Mesenchymal stem cell (in vitro differentiated cells and primary cell): ENCODE measurements around the gene MAGIX.

Source experiments
- DNase-seq: peaks from one replicate; pipeline ENCODE4 v3.0.0-alpha.2; 2013
- H2AFZ ChIP-seq: one replicate; pipeline ENCODE4 v1.6.1; 2013; ENCODE audit warnings: low read depth, mild to moderate bottlenecking, control low read depth, inconsistent platforms, low read length, moderate library complexity
- H2AK5ac ChIP-seq: 2 replicates; pipeline ENCODE4 v1.6.1; 2013; ENCODE audit warnings: low read length, moderate library complexity, mild to moderate bottlenecking, inconsistent platforms; ENCODE audit not compliant: severe bottlenecking
- H2BK120ac ChIP-seq: one replicate; pipeline ENCODE4 v1.6.1; 2013; ENCODE audit warnings: low read depth, mild to moderate bottlenecking, inconsistent platforms, low read length, moderate library complexity
- H2BK12ac ChIP-seq, 2 experiments: one replicate each; pipeline ENCODE4 v1.6.1; 2013; ENCODE audit warnings: inconsistent platforms in 2 of 2, low read length in 2 of 2, mild to moderate bottlenecking in 2 of 2, moderate library complexity in 2 of 2, control low read depth in 1 of 2
- H2BK15ac ChIP-seq: one replicate; pipeline ENCODE4 v1.6.1; 2013; ENCODE audit warnings: mild to moderate bottlenecking, low read depth, inconsistent platforms; ENCODE audit not compliant: poor library complexity, severe bottlenecking
- H2BK5ac ChIP-seq: 2 replicates; pipeline ENCODE4 v1.6.1; 2013; ENCODE audit warnings: low read depth, mild to moderate bottlenecking, low read length, control low read depth, inconsistent platforms; ENCODE audit not compliant: poor library complexity, severe bottlenecking
- H3K14ac ChIP-seq, 2 experiments: one replicate each; pipeline ENCODE4 v1.6.1; 2013; ENCODE audit warnings: inconsistent platforms in 2 of 2, low read length in 2 of 2, control low read depth in 1 of 2, mild to moderate bottlenecking in 1 of 2, moderate library complexity in 1 of 2
- H3K18ac ChIP-seq, 2 experiments: one replicate each; pipeline ENCODE4 v1.6.1; 2013; ENCODE audit warnings: inconsistent platforms in 2 of 2, low read length in 2 of 2, control low read depth in 1 of 2, low read depth in 1 of 2, mild to moderate bottlenecking in 1 of 2
- H3K23ac ChIP-seq, 2 experiments: one replicate each; pipeline ENCODE4 v1.6.1; 2013; ENCODE audit warnings: inconsistent platforms in 2 of 2, low read length in 2 of 2, mild to moderate bottlenecking in 2 of 2, moderate library complexity in 2 of 2, control low read depth in 1 of 2
- H3K27ac ChIP-seq: 2 replicates; pipeline ENCODE4 v1.5.1; 2013; ENCODE audit warnings: mild to moderate bottlenecking, moderate library complexity, low read length, control low read depth, inconsistent platforms; ENCODE audit not compliant: poor library complexity, severe bottlenecking
- H3K27me3 ChIP-seq, 2 experiments: 2 replicates each; pipeline versions ENCODE4 v1.6.1 to v1.7.0; 2013; ENCODE audit warnings: low read length in 2 of 2, mild to moderate bottlenecking in 2 of 2, moderate library complexity in 2 of 2, control low read depth in 1 of 2, inconsistent platforms in 1 of 2; ENCODE audit not compliant: control insufficient read depth in 1 of 2, insufficient read depth in 1 of 2
- H3K36me3 ChIP-seq, 2 experiments: 2 replicates each; pipeline versions ENCODE4 v1.6.1 to v1.7.0; 2013; ENCODE audit warnings: low read length in 2 of 2, control low read depth in 1 of 2, inconsistent platforms in 1 of 2, low read depth in 1 of 2, mild to moderate bottlenecking in 1 of 2; ENCODE audit not compliant: insufficient read depth in 2 of 2, control insufficient read depth in 1 of 2
- H3K4ac ChIP-seq, 2 experiments: one replicate each; pipeline ENCODE4 v1.6.1; 2013; ENCODE audit warnings: inconsistent platforms in 2 of 2, low read length in 2 of 2, mild to moderate bottlenecking in 2 of 2, moderate library complexity in 2 of 2, control low read depth in 1 of 2, low read depth in 1 of 2
- H3K4me1 ChIP-seq: 2 replicates; pipeline ENCODE4 v1.6.1; 2013; ENCODE audit warnings: low read depth, low read length, control low read depth; ENCODE audit not compliant: control insufficient read depth, insufficient read depth
- H3K4me2 ChIP-seq: 2 replicates; pipeline ENCODE4 v1.6.1; 2013; ENCODE audit warnings: low read length, mild to moderate bottlenecking, inconsistent platforms; ENCODE audit not compliant: poor library complexity, severe bottlenecking
- H3K4me3 ChIP-seq, 2 experiments: 2 replicates each; pipeline versions ENCODE4 v1.5.1 to v1.7.0; 2013; ENCODE audit warnings: low read length in 2 of 2, mild to moderate bottlenecking in 2 of 2, control low read depth in 1 of 2, low read depth in 1 of 2; ENCODE audit not compliant: insufficient read depth in 1 of 2
- H3K79me1 ChIP-seq: replicated peaks from 2 replicates; pipeline ENCODE4 v1.6.1; 2013; ENCODE audit warnings: mild to moderate bottlenecking, control low read depth, low read length, inconsistent platforms; ENCODE audit not compliant: poor library complexity, severe bottlenecking
- H3K9ac ChIP-seq: 2 replicates; pipeline ENCODE4 v1.7.0; 2013; ENCODE audit warnings: mild to moderate bottlenecking, low read length, moderate library complexity
- H3K9me3 ChIP-seq: 2 replicates; pipeline ENCODE4 v1.7.0; 2013; ENCODE audit warnings: mild to moderate bottlenecking, low read length; ENCODE audit not compliant: control insufficient read depth
- H4K8ac ChIP-seq: one replicate; pipeline ENCODE4 v1.6.1; 2013; ENCODE audit warnings: inconsistent platforms, mild to moderate bottlenecking, low read length, moderate library complexity
- H4K91ac ChIP-seq: one replicate; pipeline ENCODE4 v1.6.1; 2013; ENCODE audit warnings: mild to moderate bottlenecking, low read length, inconsistent platforms
- WGBS: methylation state at CpG from one replicate; pipeline ENCODE4 v1.1.7; 2013; ENCODE audit warnings: mixed read lengths; 5-methylcytosine and 5-hydroxymethylcytosine counted together

The MAGIX gene

DNA sequence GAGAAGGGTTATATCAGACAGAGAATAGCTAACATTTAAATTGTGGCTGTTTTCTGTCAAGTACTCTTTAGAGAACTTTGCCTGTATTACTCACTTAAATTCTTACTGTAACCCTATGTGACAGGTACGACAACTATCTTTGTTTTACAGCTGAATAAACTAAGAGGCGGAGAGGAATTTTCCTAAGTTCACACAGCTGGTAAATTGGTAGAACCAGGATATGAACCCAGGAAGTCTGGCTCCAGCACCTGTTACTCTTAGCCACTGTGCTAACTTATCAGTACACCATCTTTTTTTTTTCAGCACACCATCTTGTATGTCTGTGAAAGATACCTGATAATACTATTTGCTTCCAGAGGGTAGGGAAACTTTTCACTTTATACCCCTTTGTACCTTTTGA lies 39.5 kb downstream of the MAGIX start:
- Histone ChIP-seq H3K36me3 (no peaks in the 10 kb centered on the region), H2BK120ac (no peak overlapping the region), H2AFZ (no peak overlapping the region), H3K14ac (no peak overlapping the region), H2BK5ac (no peak overlapping the region), H4K8ac (no peak overlapping the region), H3K23ac (no peak overlapping the region), H3K27me3 (peaks cover 19 to 52% of the 10 kb centered on the region in 2 experiments), H3K9ac (no peak overlapping the region), H3K4ac (no peak overlapping the region), H3K4me1 (peaks cover 5% of the 10 kb centered on the region), H3K18ac (no peak overlapping the region), H2AK5ac (no peak overlapping the region), H2BK15ac (no peak overlapping the region), H4K91ac (no peak overlapping the region), H3K4me3 (no peak overlapping the region), H3K79me1 (no peaks in the 10 kb centered on the region), H2BK12ac (no peak overlapping the region), H3K4me2 (no peak overlapping the region), H3K27ac (no peak overlapping the region), H3K9me3 (no peaks in the 10 kb centered on the region)
- DNase-seq: no peak
- WGBS: 100% methylated on average over 2 of the region's 2 CpGs

DNA sequence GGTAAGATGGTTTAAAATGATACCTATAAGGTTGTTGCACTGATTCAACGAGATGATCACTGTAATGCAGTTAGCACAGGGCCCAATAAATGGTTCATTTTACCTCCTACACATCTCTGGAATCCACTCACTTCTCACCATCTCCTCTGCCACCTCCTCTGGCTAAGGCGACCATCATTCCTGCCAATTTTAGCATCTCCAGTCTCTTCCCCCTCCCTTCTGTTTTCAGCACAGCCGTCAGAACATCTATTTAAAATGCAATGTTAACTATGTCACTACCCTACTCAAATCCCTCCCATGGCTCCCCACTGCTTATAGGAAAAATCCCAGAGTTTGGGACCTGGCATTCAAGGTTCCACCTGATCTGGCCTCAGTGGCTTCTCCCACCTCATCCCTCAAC lies 41.0 kb downstream of the MAGIX start:
- H3K36me3 ChIP-seq: no peaks in the 10 kb centered on the region
- no peak overlapping the region for H3K14ac ChIP-seq
- H4K8ac ChIP-seq: no peak overlapping the region
- H2AK5ac ChIP-seq: no peak overlapping the region
- H3K27ac ChIP-seq: no peak overlapping the region
- no peak overlapping the region for H3K4me2 ChIP-seq
- no peak overlapping the region for H3K23ac ChIP-seq
- H3K4ac ChIP-seq: no peak overlapping the region
- no peak overlapping the region for H2BK120ac ChIP-seq
- no peaks in the 10 kb centered on the region for H3K9me3 ChIP-seq
- H2BK5ac ChIP-seq: no peak overlapping the region
- no peak overlapping the region for H3K18ac ChIP-seq
- H2AFZ ChIP-seq: no peak overlapping the region
- no peak overlapping the region for H4K91ac ChIP-seq
- no peaks in the 10 kb centered on the region for H3K79me1 ChIP-seq
- no peak overlapping the region for H3K4me3 ChIP-seq
- peaks cover 5% of the 10 kb centered on the region for H3K4me1 ChIP-seq
- no peak overlapping the region for H2BK12ac ChIP-seq
- H3K9ac ChIP-seq: no peak overlapping the region
- H3K27me3 ChIP-seq: peaks cover 8 to 42% of the 10 kb centered on the region in 2 experiments
- DNase-seq: no peak
- 68% methylated on average over 3 of the region's 3 CpGs for WGBS
- no peak overlapping the region for H2BK15ac ChIP-seq

DNA sequence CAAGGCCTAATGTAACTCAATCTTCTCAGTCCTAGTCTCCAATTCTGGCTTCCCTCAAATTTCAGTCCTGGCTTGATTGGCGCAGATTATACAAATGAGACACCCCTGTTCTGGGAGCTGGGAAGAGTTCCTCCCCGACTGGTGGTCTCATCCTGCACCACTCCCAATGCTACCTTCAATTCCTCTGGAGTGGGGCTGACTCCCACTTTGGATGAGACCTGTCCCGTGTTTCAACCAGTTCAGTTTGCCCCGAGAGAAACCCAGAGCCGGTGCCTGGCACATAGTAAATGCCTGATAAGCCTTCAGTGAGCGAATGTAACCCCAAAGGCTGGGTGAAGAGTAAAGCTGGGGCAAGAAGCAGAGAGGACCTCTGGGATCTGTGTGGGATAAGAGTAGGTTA lies 41.5 kb downstream of the MAGIX start:
- no peak overlapping the region for H3K18ac ChIP-seq
- no peak overlapping the region for H3K27ac ChIP-seq
- H2BK12ac ChIP-seq: no peak overlapping the region
- H3K9ac ChIP-seq: no peak overlapping the region
- no peak overlapping the region for H3K14ac ChIP-seq
- H3K27me3 ChIP-seq: peaks cover 4 to 42% of the 10 kb centered on the region in 2 experiments
- H4K8ac ChIP-seq: no peak overlapping the region
- H3K36me3 ChIP-seq: no peaks in the 10 kb centered on the region
- WGBS: 88% methylated on average over 6 of the region's 6 CpGs
- no peaks in the 10 kb centered on the region for H3K79me1 ChIP-seq
- H2BK120ac ChIP-seq: no peak overlapping the region
- DNase-seq: no peak
- H3K4me1 ChIP-seq: peaks cover 5% of the 10 kb centered on the region
- H2BK5ac ChIP-seq: no peak overlapping the region
- no peak overlapping the region for H3K4me3 ChIP-seq
- H3K4me2 ChIP-seq: no peak overlapping the region
- H4K91ac ChIP-seq: no peak overlapping the region
- no peak overlapping the region for H3K4ac ChIP-seq
- no peak overlapping the region for H3K23ac ChIP-seq
- H2AK5ac ChIP-seq: no peak overlapping the region
- no peak overlapping the region for H2AFZ ChIP-seq
- H3K9me3 ChIP-seq: no peaks in the 10 kb centered on the region
- no peak overlapping the region for H2BK15ac ChIP-seq

DNA sequence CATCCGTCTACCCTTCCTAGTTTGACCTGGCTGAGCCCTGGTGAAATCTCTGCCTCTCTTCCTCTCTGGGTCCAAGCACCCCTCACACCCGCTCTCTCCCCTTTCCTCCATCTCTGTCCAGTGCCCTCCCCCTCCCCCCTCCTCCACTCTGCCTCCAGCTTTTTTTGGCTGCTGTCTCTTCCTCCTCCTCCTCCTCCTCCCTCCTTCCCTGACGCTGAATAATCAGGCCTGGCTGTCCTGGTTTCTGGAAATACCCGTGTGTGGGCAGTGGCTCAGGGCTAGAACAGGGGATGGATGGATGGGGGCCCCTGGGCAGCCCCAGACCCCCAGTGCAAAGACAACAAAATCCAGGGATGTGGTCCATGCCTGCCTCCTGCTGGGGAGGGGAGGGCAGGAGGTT lies 42.2 kb downstream of the MAGIX start:
- 68% methylated on average over 3 of the region's 4 CpGs for WGBS
- Histone ChIP-seq H3K14ac (no peak overlapping the region), H3K18ac (no peak overlapping the region), H2BK12ac (no peak overlapping the region), H3K4me2 (no peak overlapping the region), H3K23ac (no peak overlapping the region), H3K27me3 (peaks cover 0 to 46% of the 10 kb centered on the region in 2 experiments), H3K27ac (no peak overlapping the region), H3K36me3 (no peaks in the 10 kb centered on the region), H3K4me3 (no peak overlapping the region), H2AK5ac (no peak overlapping the region), H2AFZ (no peak overlapping the region), H3K79me1 (no peaks in the 10 kb centered on the region), H3K4me1 (peaks cover 2% of the 10 kb centered on the region), H4K8ac (no peak overlapping the region), H2BK5ac (no peak overlapping the region), H2BK15ac (no peak overlapping the region), H3K9me3 (no peaks in the 10 kb centered on the region), H4K91ac (no peak overlapping the region), H2BK120ac (no peak overlapping the region), H3K9ac (no peak overlapping the region), H3K4ac (no peak overlapping the region)
- DNase-seq: no peak
